Small intestine (tissue), 7 donors: ENCODE measurements around the gene PIP5K1C. TPM values are rescaled to one million over a fixed set of nuclear protein-coding genes. Genes with fewer than 3 reads are reported as not detected.
"Not testable (repeated sequence)": the region's sequence is repeated elsewhere in the genome, so short reads cannot be mapped to it uniquely, and the experiment has no call there.

ENCODE experiments used
- DNase-seq, 2 donors: peaks; one replicate each; pipeline versions ENCODE4 v3.0.0 to v3.0.0-alpha.2; 2013
- FAIRE-seq: peaks from 2 replicates; lab custom pipeline; 2012; peaks lifted over from hg19 to GRCh38; lab: Jason Lieb, UNC
- H3K27ac ChIP-seq, 3 donors: one replicate each; pipeline ENCODE4 v1.5.1; 2013; ENCODE audit warnings: low read length in 2 of 3, mild to moderate bottlenecking in 2 of 3, control low read depth in 1 of 3, inconsistent platforms in 1 of 3, low read depth in 1 of 3, moderate library complexity in 1 of 3
- H3K27me3 ChIP-seq, 3 donors: one replicate each; pipeline ENCODE4 v1.6.1; 2013; ENCODE audit warnings: low read length in 3 of 3, inconsistent platforms in 1 of 3; ENCODE audit not compliant: control insufficient read depth in 3 of 3, insufficient read depth in 3 of 3
- H3K36me3 ChIP-seq, 3 donors: one replicate each; pipeline ENCODE4 v1.6.1; 2013; ENCODE audit warnings: low read length in 3 of 3, inconsistent platforms in 1 of 3, low read depth in 1 of 3, mild to moderate bottlenecking in 1 of 3, moderate library complexity in 1 of 3; ENCODE audit not compliant: control insufficient read depth in 3 of 3, insufficient read depth in 2 of 3
- H3K4me1 ChIP-seq, 3 donors: one replicate each; pipeline ENCODE4 v1.6.1; 2013; ENCODE audit warnings: low read length in 2 of 3, inconsistent platforms in 1 of 3, low read depth in 1 of 3, mild to moderate bottlenecking in 1 of 3, moderate library complexity in 1 of 3; ENCODE audit not compliant: control insufficient read depth in 3 of 3, insufficient read depth in 2 of 3
- H3K4me3 ChIP-seq, 3 donors: one replicate each; pipeline ENCODE4 v1.5.1; 2013; ENCODE audit warnings: low read length in 3 of 3, control low read depth in 1 of 3, inconsistent platforms in 1 of 3, low read depth in 1 of 3, mild to moderate bottlenecking in 1 of 3, moderate library complexity in 1 of 3
- H3K9me3 ChIP-seq, 2 donors: one replicate each; pipeline ENCODE4 v1.6.1; 2013; ENCODE audit warnings: low read depth in 1 of 2, low read length in 1 of 2; ENCODE audit not compliant: control insufficient read depth in 2 of 2, insufficient read depth in 1 of 2
- WGBS, 3 donors: extraction: QIAGEN DNeasy Blood & Tissue Kit; methylation state at CpG; one replicate each; pipeline ENCODE4 v1.1.7; 2013; 5-methylcytosine and 5-hydroxymethylcytosine counted together
- polyA plus RNA-seq, 4 donors: library from polyadenylated mRNA; stranded (reverse) in 3 of 4; unstranded in 1 of 4; fragments of 200-250 nt in 3 of 4; fragments of 120-200 nt in 1 of 4; gene quantifications; one replicate each; pipeline versions ENCODE4 v1.2.1 to v1.2.3, GENCODE V29; 2013
- donor health status: healthy with polysubstance abuse.
- donor health status: control.
- donor health status: control.
- donor health status: Bipolar disorder and iron deficiency.
- donor health status: healthy.

The PIP5K1C gene
- polyA plus RNA-seq, 4 donors: 7.3 to 19.5 (median 13.5) TPM

DNA sequence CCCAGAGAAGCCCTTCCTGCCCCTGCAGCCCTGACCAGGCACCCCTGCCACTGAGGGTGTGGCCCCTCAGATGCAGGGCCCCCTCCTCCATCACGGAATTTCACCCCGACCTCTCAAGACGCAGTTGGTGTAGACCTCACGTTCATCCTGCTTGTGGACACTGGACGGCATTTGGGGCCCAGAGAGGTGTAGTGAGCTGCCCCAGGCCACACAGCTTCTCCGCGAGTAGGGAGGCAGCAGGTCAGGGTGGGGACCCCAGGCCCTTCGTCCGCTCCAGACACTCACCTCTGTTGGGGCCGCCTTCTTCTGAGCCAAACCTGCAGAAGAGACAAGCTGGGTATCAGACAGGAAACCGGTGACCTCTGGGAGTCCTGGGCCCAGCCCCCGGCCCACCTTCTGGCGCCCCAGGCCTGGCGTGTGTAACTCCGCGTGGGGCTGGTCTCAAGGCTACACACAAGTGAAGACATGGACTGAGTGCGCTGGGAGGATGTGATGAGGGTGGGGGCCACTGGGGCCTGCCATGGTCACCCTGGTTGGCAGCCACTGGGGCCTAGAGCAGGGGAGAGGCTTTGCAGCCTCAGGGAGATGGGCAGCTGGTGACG, 33.1 kb downstream of the PIP5K1C start:
- no peak overlapping the region for H3K4me3 ChIP-seq
- peaks cover 0 to 59% (median 4%) of the 10 kb centered on the region in 3 donors for H3K36me3 ChIP-seq
- no peak for FAIRE-seq
- H3K9me3 ChIP-seq: no peaks in the 10 kb centered on the region
- 88 to 93% (median 89%) methylated on average over 18 of the region's 18 CpGs for WGBS, 3 donors
- H3K27me3 ChIP-seq: no peaks in the 10 kb centered on the region
- H3K4me1 ChIP-seq: peaks cover 0 to 48% (median 11%) of the 10 kb centered on the region in 3 donors
- no peak overlapping the region for H3K27ac ChIP-seq
- no peak for DNase-seq

DNA sequence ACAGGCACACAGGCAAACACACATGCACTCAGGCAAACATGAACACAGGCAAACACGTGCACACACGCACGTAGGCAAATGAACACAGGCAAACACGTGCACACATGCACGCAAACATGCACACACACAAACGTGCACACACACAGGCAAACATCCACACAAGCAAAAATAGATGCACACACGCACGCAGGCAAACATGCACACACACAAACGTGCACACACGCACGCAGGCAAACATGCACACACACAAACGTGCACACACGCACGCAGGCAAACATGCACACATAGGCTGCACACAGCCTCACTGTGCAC, 33.8 kb downstream of the PIP5K1C start:
- H3K27ac ChIP-seq, FAIRE-seq: not testable (repeated sequence)

DNA sequence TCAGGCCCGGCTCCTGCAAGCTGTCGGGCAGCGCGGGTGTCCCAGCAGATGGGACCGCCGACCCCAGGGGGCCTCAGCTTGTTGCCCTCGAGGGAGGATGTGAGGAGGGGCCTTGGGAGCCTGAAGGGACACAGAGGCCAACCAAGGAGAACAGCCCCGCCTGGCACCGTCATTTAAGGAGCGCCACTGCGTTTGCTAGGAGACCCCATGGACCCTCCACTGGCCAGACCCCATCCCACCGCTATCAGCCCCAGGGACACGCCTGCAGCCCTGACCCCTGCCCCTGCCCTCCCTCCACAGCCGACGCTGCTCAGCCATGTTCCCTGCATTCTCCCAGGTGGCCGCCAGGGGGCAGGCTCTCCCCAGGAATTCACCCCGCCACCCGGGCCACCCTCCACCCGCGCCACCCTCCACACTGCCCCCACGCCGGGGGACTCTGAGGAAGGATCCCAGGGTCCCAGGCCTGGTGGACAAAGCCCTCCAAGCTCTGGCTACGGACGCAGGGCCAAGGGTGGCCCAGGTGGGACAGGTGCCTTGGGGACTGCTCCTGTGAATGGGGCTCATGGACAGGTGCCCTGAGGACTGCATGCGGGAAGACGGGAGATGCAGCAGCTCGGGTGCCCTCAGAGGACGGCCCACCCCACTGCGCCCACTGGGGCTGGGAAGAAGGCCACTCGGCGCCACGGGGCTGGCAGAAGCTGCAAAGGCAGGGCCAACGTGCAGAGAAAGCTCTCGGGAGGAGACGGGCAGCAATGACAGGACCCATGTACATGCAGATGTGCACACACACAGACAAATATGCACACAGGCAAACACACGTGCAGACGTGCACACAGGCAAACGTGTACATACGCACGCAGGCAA, 34.4 kb downstream of the PIP5K1C start:
- Histone ChIP-seq H3K4me3 (no peak overlapping the region), H3K27me3 (no peaks in the 10 kb centered on the region), H3K36me3 (peaks cover 0 to 71% (median 4%) of the 10 kb centered on the region in 3 donors), H3K27ac (no peak overlapping the region), H3K4me1 (peaks cover 0 to 39% (median 4%) of the 10 kb centered on the region in 3 donors), H3K9me3 (no peaks in the 10 kb centered on the region)
- FAIRE-seq: no peak
- DNase-seq: peak; percentile 46 to 74
- 36 to 41% (median 38%) methylated on average over 35 to 40 of the region's 40 CpGs for WGBS, 3 donors

More for the DNA sequence above, 33.8 kb downstream of the PIP5K1C start:
- not testable (repeated sequence) for H3K27me3 ChIP-seq, H3K4me3 ChIP-seq, H3K9me3 ChIP-seq, DNase-seq
- 91 to 93% (median 92%) methylated on average over 14 of the region's 14 CpGs for WGBS, 3 donors
- Histone ChIP-seq H3K36me3 (peaks cover 0 to 65% (median 4%) of the 10 kb centered on the region in 3 donors), H3K4me1 (peaks cover 0 to 44% (median 10%) of the 10 kb centered on the region in 3 donors)

- no peaks in the 10 kb centered on the region for H3K9me3 ChIP-seq
- H3K4me1 ChIP-seq: peaks cover 0 to 31% (median 3%) of the 10 kb centered on the region in 3 donors
- no peaks in the 10 kb centered on the region for H3K27me3 ChIP-seq
- no peak overlapping the region for H3K27ac ChIP-seq
- 85 to 89% (median 88%) methylated on average over 17 to 19 of the region's 19 CpGs for WGBS, 3 donors
- H3K36me3 ChIP-seq: peaks cover 0 to 75% (median 4%) of the 10 kb centered on the region in 3 donors
- DNase-seq (no peak), FAIRE-seq (no peak)
- no peak overlapping the region for H3K4me3 ChIP-seq
These were observed 35.2 kb downstream of the PIP5K1C start for GRCh38 chr19:3664879-3665642.

DNA sequence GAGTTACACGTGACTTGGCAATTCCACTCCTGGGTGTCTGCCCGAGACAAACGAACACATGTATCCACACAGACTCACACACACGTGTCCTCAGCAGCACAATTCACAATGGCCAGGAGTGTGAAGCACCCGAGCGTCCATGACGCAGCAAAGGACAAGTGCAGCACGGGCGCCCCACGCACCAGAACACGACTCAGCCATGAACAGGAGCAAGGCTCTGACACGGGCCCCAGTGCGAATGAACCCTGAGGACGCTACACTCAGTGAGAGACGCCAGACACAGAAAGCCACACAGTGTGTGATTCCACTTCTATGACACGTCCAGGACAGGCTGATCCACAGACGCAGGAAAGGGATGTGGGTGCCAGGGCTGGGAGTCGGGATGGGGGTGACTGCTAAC, 36.4 kb downstream of the PIP5K1C start:
- 95% methylated on average over 18 of the region's 18 CpGs for WGBS, 3 donors
- Histone ChIP-seq H3K36me3 (peaks cover 0 to 86% (median 6%) of the 10 kb centered on the region in 3 donors), H3K9me3 (no peaks in the 10 kb centered on the region), H3K27ac (no peak overlapping the region), H3K4me3 (no peak overlapping the region), H3K4me1 (peaks cover 0 to 20% (median 0%) of the 10 kb centered on the region in 3 donors), H3K27me3 (no peaks in the 10 kb centered on the region)
- FAIRE-seq: no peak
- DNase-seq: no peak

GRCh38 chr19:3661284-3662238, 38.7 kb downstream of the PIP5K1C start:
- H3K4me1 ChIP-seq: peaks cover 0 to 3% (median 0%) of the 10 kb centered on the region in 3 donors
- FAIRE-seq (no peak), DNase-seq (no peak)
- no peaks in the 10 kb centered on the region for H3K27me3 ChIP-seq
- H3K9me3 ChIP-seq: peaks cover 0 to 7% of the 10 kb centered on the region in 2 donors
- whole genome bisulfite sequencing, 3 donors: 94 to 97% (median 95%) methylated on average over 31 to 34 of the region's 34 CpGs
- H3K27ac ChIP-seq: no peak overlapping the region
- H3K4me3 ChIP-seq: no peak overlapping the region
- peaks cover 5 to 94% (median 11%) of the 10 kb centered on the region in 3 donors for H3K36me3 ChIP-seq

GRCh38 chr19:3660493-3661219, 39.6 kb downstream of the PIP5K1C start:
- WGBS, 3 donors: 85 to 88% (median 86%) methylated on average over 23 of the region's 23 CpGs
- DNase-seq: no peak
- no peak for FAIRE-seq
- peaks cover 0 to 7% of the 10 kb centered on the region in 2 donors for H3K9me3 ChIP-seq
- no peaks in the 10 kb centered on the region for H3K27me3 ChIP-seq
- H3K4me1 ChIP-seq: peaks cover 0 to 2% (median 0%) of the 10 kb centered on the region in 3 donors
- no peak overlapping the region for H3K4me3 ChIP-seq
- H3K36me3 ChIP-seq: peaks cover 5 to 95% (median 15%) of the 10 kb centered on the region in 3 donors
- no peak overlapping the region for H3K27ac ChIP-seq
